ENCODE results near the gene CD58.

Gene CD58

DNA sequence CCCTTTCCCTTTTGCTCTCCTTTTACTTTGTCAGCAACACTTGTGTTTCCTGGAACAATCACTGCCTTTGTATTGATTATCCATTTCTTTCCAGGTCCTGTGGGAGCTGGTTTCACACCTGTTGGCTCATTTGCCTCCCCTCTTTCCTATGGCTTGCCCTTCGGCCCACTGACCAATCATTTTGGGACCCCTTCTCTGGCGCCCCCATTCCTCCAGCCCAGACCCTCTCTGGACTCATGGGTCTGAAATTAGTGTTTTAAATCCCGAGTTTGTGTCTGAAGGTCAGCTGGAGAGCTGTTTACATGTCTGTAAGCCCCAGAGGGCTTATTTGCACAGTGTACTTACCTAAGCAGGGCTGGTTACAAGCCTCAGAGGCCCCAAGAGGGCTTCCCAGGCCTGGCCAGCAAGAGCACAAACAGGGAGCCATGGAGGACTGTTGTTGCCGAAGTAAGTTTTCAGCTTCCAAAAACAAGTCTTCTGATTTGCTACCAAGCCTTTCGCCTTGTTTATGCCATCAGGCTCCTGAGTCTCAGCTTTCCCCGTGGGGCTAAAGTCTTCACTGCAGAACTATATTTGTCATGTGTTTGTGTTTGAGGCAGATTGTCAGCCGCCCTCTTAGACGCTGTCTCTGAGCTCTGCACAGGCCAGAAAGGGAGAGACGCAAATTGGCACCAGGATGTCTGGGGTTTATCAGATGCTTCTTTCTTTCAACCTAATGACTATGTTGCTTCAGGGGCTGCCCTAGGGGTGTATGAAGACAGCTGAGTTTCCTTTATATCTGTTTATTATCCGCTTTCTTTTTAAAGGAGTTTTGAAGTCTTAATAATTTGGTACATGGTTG is 104.8 kb downstream of the CD58 start:
- ATAC-seq, result no peak

DNA sequence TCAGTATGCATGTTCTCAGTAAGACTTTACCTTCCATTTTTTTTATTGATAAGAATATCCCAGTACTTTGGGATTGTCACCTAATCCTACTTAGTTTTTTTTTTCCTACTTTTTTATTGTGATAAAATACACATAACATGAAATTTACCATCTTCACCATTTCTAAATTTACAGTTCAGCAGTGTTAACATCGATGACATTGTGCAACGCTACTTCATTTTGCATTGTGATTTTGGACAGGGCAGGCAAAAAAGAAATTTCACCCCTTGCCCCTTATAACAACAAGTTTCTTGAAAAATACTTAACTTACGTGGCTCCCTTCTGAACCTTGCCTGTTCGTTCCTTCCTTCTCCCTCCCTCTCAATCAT is 105.4 kb downstream of the CD58 start:
- no peak for ATAC-seq

Data from activated CD4-positive, CD25-positive, alpha-beta regulatory T cell treated with anti-CD3 and anti-CD28 coated beads, Interleukin-2, amount 50 U/mL, for 24 hours (primary cell).